Adipocyte (in vitro differentiated cells): ENCODE data around the gene MRPS5.

Experiments used
- DNase-seq: peaks from one replicate; pipeline ENCODE4 v3.0.0-alpha.2; 2015; ENCODE audit warnings: low read depth
- H3K27me3 ChIP-seq: replicated peaks from 2 replicates; pipeline ENCODE4 v1.7.0; 2013; ENCODE audit warnings: mild to moderate bottlenecking, low read length, moderate library complexity; ENCODE audit not compliant: control insufficient read depth, insufficient read depth
- H3K36me3 ChIP-seq: 2 replicates; pipeline ENCODE4 v1.7.0; 2013; ENCODE audit warnings: low read length, mild to moderate bottlenecking, moderate library complexity; ENCODE audit not compliant: control insufficient read depth, insufficient read depth, severe bottlenecking
- H3K4me1 ChIP-seq: 2 replicates; pipeline ENCODE4 v1.7.0; 2013; ENCODE audit warnings: mild to moderate bottlenecking, low read length, moderate library complexity; ENCODE audit not compliant: control insufficient read depth, insufficient read depth
- H3K4me3 ChIP-seq: 2 replicates; pipeline ENCODE4 v1.7.0; 2013; ENCODE audit warnings: mild to moderate bottlenecking, low read length, moderate library complexity
- H3K9ac ChIP-seq: 2 replicates; pipeline ENCODE4 v1.7.0; 2013; ENCODE audit warnings: mild to moderate bottlenecking, low read length, moderate library complexity
- H3K9me3 ChIP-seq: 2 replicates; pipeline ENCODE4 v1.7.0; 2013; ENCODE audit warnings: mild to moderate bottlenecking, low read length, moderate library complexity; ENCODE audit not compliant: control insufficient read depth

MRPS5 gene

DNA sequence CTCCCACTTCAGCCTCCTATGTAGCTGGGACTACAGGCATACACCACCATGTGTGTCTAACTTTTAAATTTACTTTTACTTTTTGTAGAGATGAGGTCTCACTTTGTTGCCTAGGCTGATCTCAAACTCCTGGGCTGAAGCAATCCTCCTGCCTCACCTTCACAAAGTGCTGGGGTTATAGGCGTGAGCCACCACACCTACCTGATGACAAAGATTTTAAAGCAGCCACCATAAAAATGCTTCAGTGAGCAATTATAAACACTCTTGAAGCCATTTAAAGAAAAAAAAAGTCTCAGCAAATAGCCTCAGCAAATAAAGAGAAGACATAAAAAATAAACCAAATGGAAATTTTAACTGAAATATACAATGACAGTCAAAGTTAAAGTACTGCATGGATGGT lies 35.6 kb downstream of the MRPS5 start:
- H3K9ac ChIP-seq: no peak overlapping the region
- no peaks in the 10 kb centered on the region for H3K4me1 ChIP-seq
- peaks cover 58% of the 10 kb centered on the region for H3K36me3 ChIP-seq
- H3K9me3 ChIP-seq: no peaks in the 10 kb centered on the region
- DNase-seq: no peak
- no peak overlapping the region for H3K4me3 ChIP-seq
- H3K27me3 ChIP-seq: no peaks in the 10 kb centered on the region

DNA sequence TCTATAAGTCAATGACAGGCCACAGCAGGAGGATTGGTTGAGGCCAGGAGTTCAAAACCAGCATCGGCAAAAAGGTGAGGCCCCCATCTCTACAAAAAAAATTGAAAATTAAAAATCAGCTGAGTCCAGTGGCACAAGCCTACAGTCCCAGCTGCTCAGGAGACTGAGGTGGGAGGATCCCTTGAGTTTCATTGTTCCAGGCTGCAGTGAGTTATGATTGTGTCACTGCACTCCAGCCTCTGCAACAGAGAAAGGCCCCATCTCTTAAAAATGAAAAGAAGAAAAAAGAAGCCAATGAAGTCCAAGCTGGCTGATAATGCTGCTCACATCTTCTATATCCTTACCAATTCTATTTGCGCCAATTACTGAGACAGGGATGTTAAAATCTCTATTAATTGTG lies 39.1 kb downstream of the MRPS5 start:
- Histone ChIP-seq H3K9me3 (no peaks in the 10 kb centered on the region), H3K9ac (no peak overlapping the region), H3K4me3 (no peak overlapping the region), H3K36me3 (peaks cover 30% of the 10 kb centered on the region), H3K27me3 (peaks cover 7% of the 10 kb centered on the region), H3K4me1 (no peaks in the 10 kb centered on the region)
- DNase-seq: no peak

DNA sequence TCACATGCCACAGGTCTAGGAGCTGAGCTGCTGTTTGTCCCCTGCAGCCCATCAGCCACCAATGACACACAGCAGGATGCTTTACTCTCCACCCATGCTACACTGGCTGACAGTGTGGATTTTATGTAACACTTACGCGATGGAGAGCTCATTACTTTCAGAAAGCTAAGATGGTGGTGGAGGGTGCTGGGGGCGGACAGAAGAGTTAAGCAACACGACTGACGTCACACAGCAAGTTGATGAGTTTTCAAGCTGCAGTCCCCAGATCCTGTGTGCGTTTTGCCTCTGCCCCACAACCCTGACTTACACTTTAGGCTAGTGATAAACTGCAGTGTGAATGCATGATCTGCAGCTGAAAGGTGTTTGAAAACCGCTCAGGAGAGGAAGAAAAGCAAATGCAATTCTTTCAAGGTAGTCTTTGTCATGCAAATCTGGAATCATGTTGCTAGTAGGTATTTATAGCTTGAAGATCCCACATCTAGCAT lies 42.4 kb downstream of the MRPS5 start:
- Histone ChIP-seq H3K4me3 (no peak overlapping the region), H3K4me1 (peaks cover 4% of the 10 kb centered on the region), H3K27me3 (peaks cover 32% of the 10 kb centered on the region), H3K9ac (no peak overlapping the region), H3K36me3 (peaks cover 1% of the 10 kb centered on the region), H3K9me3 (no peaks in the 10 kb centered on the region)
- DNase-seq: no peak

DNA sequence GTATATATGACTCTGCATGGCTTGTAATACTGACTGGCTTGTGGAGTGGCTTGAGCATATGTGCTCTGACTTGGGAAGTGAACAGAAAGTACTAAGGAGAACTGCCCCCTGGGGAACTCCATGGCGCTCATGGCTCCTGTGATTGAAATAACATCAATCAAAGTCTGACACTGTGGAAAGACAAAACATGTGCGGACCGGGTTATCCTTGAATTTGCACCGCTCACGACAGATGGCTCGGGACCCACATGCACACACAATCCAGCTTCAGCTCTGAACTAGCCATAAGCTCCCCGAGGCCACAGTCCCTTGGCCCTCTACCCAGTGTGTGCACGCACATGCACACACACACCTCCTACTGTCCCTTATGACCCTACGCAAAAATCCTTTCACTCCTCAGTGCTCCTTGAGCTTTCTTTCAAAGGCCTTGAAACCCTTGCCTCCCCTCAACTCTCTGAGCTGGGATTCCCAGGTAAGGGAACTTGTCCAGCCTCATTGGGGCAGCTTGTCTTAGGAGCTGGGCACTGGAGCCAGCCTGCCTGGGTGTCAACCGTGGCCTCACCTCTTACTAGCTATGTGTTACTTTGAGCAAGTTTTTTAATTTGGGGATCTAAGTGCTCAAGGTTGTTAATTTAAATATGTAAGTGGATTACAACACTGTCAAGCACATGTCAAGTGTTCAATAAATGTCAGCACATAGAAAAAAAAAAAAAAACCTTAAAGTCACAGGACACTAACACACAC lies 43.6 kb downstream of the MRPS5 start:
- Histone ChIP-seq H3K9me3 (no peaks in the 10 kb centered on the region), H3K9ac (no peak overlapping the region), H3K4me3 (no peak overlapping the region), H3K27me3 (peaks cover 44% of the 10 kb centered on the region), H3K4me1 (peaks cover 4% of the 10 kb centered on the region), H3K36me3 (no peaks in the 10 kb centered on the region)
- DNase-seq: no peak

DNA sequence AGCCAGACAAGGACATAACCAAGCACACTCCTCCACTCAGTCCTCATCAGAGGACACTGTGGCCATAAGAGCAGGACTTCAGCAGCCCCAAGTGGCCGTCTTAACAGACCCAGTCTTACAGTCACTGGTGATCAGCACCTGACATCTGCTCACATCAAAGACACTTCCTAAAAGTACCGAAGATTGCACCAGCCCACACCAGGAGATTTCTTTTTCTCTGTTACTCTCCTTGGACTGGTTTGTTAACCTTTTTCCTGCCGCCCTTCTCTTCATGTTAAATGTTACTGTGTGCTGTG lies 44.1 kb downstream of the MRPS5 start:
- no peak overlapping the region for H3K9ac ChIP-seq
- DNase-seq: no peak
- H3K27me3 ChIP-seq: peaks cover 50% of the 10 kb centered on the region
- H3K9me3 ChIP-seq: no peaks in the 10 kb centered on the region
- no peaks in the 10 kb centered on the region for H3K36me3 ChIP-seq
- H3K4me1 ChIP-seq: peaks cover 4% of the 10 kb centered on the region
- H3K4me3 ChIP-seq: no peak overlapping the region

DNA sequence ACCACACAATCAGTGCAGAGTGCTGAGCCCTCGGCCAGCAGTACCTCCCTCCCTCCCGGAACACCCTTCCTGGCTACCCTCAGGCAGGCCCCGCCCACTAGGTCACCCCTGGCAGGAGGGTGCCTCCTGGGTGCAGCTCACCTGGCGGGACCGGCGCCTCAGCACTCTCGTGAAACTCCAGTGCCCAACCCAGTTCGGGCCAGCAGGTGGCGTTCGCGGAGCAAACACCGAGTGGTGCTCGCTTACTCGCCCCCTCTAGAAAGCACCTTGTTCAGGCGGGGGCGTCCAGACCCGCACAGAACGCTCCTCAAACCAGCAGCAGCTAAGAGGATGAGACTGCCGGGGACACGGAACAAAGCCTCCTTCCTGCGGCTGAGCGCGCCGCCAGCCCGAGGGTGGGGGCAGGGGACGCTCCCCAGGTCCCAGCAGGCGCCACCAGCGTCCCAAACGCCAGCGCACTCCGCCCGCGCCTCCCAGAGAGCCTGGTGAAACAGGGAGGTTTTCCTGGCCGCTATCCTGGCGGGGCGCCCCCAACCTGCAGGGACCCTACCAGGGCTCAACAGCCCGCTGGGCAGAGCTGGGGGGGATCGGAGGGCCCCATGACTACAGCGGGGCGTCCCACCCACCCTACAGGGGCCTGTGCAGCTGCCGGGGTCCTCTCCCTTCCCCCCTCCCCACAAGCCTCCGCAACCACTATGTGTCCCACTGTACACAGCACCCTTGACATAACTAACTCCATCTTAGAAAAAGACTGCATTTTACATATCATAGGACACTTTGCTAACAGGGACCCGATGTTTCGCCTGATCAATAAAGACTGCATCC lies 44.7 kb downstream of the MRPS5 start:
- DNase-seq: peak; percentile 83
- H3K9me3 ChIP-seq: no peaks in the 10 kb centered on the region
- peak overlapping the region; percentile 73 for H3K4me3 ChIP-seq
- H3K4me1 ChIP-seq: peaks cover 4% of the 10 kb centered on the region
- H3K9ac ChIP-seq: no peak overlapping the region
- H3K36me3 ChIP-seq: no peaks in the 10 kb centered on the region
- peaks cover 55% of the 10 kb centered on the region for H3K27me3 ChIP-seq

DNA sequence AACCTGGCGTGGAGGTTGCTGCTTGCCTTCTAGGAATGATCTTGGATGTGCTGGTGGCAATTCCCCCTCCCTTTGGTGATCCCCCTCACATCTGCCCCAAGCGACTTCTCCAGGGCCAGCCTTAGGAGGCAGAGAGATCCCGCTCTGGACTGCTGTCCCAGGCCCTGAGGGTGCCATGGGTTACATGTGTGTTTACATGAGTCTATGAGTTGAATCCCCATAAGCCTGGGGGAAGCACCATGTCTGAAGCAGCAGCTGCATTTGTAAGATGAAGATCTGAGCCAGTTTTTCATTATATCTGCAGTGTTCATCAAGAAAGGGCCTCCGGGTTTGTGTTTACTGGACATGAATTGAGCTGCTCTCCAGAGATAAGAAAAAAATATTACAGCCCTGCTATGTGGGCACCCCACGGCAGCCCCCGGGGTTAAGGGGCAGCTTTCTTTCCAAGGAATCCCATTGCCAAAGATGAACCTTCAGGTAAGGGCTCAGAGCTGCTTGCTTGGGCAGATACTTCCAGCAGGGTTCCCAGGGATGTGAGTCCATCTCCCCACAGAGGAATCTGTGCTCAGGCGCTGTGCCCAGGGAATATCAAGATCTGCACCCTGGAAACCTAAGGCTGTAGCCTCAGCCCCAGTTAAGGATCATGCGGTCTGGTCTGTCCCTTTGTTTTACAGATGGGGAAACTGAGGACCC lies 46.0 kb downstream of the MRPS5 start:
- Histone ChIP-seq H3K9me3 (no peaks in the 10 kb centered on the region), H3K36me3 (no peaks in the 10 kb centered on the region), H3K27me3 (peaks cover 59% of the 10 kb centered on the region), H3K4me1 (peaks cover 4% of the 10 kb centered on the region), H3K9ac (no peak overlapping the region), H3K4me3 (no peak overlapping the region)
- no peak for DNase-seq

DNA sequence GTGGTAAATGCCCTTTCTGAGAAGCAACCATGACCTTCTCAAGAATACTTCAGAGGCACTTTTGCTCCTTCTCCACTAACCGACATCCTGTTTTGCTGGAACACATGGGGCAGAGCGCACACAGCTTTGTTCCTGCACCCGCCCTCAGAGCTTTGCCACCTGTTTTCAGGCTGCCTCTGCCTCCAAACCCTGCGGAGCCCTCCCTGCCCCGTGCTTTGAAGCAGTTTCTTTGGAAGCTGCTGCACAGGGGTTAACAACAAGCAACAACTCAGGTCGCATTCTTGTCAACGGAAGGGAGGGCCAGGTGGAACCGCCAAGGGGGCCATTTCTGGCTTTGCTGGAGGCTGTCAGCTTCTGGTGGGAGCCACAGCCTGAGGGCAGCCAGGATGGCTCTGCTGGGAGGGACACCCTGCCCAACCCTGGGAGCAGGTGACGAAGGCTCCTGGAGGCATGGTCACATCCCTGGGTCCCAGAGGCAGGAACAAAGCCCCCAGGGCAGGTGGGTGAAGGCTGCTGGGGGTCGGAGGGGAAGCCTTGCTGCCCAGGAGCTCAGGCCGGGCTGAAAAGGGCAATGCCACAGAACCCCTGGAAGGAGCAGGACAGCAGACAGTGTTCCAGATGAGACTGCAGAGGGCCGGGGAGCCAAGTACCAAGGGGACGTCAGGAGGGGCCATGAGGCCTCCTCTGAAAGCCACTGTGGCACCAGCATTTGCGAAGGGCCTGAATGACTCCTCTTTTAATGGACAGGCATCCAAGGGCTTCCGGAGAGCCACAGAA lies 46.8 kb downstream of the MRPS5 start:
- Histone ChIP-seq H3K9me3 (no peaks in the 10 kb centered on the region), H3K4me1 (peaks cover 4% of the 10 kb centered on the region), H3K27me3 (peaks cover 59% of the 10 kb centered on the region), H3K9ac (no peak overlapping the region), H3K36me3 (no peaks in the 10 kb centered on the region), H3K4me3 (no peak overlapping the region)
- no peak for DNase-seq

DNA sequence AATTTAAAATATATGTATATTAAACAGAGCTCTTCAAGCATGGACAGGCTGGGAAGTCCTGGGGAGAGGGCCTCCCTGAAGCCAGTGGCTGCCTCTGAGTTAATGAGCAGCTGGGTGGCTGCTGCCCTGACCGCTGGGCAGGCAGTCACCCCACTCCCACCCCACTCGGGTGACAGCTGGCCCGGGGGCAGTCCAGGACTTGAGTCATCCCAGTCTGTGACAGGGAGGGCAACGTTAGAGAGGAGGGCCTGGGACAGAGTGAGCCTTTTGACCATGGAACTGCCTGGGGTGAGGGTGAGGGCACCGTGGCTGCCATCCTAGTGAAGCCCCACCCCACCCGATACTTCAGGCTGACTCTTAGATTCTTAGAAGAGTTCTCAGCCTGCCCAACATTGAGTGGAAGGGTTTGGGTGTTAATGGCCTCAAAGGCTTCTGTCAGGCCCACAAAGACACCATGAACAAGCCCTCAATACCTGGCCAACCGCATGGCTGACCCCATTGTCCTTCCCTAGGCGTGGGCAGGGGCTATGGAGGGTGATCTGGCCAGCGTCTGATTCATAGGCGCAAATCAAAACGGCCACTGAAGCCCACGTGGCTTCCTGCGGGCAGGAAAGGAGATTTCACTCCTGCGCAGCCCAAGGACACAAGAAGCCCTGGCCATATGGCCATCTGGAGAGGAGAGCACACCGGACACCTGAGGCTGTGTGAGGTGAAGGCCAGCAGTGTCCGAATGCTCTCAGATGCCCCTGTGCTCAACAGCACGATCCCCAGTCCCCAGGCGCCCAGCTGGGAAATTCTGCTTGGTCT lies 47.5 kb downstream of the MRPS5 start:
- DNase-seq: no peak
- Histone ChIP-seq H3K9ac (no peak overlapping the region), H3K9me3 (no peaks in the 10 kb centered on the region), H3K27me3 (peaks cover 67% of the 10 kb centered on the region), H3K4me3 (no peak overlapping the region), H3K36me3 (no peaks in the 10 kb centered on the region), H3K4me1 (peaks cover 4% of the 10 kb centered on the region)

DNA sequence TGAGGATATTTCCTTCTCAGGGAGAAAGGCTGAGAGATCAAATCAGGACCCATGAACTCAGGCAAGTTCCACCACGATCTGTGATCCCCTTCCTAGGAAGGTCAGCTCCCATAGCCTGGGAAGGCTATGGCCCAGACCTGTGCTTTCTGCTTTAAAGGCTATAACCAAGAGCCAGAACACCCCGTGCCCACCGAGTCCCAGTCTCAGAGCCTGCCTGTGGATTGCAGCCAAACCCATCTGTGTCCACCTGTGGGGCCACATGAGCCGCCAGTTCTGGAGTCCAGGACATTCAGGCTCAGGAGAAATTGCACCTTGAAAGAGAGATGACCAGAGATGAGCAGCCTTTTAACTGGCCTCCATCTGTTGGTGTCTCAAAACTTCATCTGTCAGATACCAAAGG lies 49.2 kb downstream of the MRPS5 start:
- H3K36me3 ChIP-seq: no peaks in the 10 kb centered on the region
- H3K4me1 ChIP-seq: peaks cover 4% of the 10 kb centered on the region
- no peak overlapping the region for H3K4me3 ChIP-seq
- no peaks in the 10 kb centered on the region for H3K9me3 ChIP-seq
- DNase-seq: no peak
- H3K9ac ChIP-seq: no peak overlapping the region
- peaks cover 63% of the 10 kb centered on the region for H3K27me3 ChIP-seq
